HG03558 (cell line): ENCODE results near the gene GCN1.

ENCODE experiments used
- ATAC-seq: cut with Tn5 transposase; IDR thresholded peaks from one replicate; pipeline ENCODE4 v1.9.1; 2021; ENCODE audit warnings: moderate number of reproducible peaks; ENCODE audit not compliant: unreplicated experiment; ENCODE audit errors: extremely low read depth

Gene GCN1

DNA sequence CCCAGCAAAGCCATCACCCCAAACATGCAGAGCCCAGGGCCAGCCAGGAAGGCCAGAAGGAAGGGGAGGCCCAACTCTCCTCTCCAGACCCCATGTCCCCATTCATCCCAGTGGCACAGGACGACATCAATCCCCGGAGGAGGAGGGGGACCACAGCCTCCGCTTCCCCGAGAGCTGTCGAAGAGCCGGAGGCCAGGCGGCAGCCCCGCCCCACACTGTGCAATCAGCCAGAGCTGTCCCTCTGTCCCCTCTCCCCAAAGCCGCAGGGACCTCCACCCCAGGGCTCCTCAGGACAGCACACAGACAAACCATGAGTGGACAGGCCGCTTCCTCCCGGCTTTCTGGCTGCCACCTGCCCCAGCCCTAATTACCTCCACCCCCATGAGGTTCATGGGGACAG, 94.8 kb downstream of the GCN1 start:
- ATAC-seq = no peak

DNA sequence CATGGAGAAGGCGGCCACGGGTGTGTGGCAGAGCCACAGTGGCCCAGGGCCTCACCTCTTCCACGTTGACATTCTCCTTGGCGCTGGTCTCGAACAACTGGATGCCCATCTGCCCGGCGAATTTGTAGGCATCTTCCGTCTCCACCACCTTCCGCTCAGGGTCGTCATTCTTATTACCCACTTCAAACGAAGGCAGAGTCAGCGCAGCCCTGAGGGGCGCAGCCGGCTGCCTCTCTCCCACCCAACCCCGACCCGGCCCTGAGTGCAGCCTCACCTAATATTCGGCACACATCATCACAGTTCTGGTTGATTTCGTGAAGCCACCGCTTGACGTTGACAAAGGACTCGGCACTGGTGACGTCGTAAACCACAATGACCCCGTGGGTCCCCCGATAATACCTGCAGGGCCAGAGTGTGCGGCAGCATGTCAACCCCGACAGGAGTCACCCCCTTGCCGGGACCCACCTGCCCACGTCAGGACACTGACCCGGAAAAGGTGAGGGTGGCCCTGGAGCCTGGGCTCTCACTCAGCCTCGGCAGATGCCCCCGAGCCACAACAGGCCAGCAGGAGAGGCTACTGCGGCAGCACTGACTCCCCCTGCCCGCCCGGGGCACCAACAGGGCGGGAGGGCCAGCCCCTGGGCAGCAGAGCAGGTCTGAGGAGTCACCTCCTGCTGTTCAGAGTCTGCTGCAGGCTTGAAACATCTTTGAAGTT, 95.6 kb downstream of the GCN1 start:
- ATAC-seq = no peak

DNA sequence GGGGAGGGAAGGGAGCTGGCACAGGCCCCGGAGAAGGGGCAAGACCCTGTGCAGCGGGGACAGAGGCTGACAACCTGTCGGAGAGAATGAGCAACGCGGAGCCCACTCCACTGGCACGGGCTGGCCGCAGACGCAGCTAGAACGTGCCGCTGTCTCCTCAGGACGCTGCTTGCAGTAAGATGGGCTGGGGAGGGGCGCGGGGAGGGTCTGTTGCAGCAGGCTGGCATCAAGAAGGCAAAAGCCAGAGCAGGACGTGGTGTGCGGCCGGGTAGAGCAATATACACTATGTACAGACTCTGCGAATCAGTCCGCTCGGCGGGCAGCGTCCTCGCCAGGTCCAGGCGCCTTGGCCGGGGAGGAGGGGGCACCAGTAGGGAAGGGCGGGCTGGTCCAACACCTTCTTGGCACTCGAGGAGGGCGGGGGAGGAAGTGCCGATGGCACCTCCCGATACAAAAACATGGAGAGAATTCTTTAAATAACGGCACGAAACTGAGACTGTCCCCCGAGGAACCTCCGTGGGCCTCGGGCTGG, 97.8 kb downstream of the GCN1 start:
- ATAC-seq = no peak

DNA sequence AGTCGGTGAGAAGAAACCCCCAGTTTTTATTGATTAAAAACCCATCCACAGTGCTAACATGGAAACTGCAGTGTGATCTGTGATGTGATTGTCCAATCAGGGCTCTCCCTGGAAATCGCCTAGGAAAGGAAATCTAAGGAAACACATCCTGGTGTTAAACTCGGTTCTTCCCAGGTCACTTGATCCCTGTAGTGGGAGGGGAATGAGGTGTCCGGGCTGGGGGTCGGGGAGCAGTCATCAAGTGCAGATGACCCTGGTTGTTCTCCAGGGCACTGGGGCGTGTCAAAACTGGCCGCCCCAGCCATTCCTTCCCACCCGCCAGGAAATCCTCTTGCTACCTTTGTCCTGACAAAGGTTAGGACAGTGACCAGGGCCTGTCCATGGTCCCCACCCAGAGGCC, 98.8 kb downstream of the GCN1 start:
- ATAC-seq = no peak

DNA sequence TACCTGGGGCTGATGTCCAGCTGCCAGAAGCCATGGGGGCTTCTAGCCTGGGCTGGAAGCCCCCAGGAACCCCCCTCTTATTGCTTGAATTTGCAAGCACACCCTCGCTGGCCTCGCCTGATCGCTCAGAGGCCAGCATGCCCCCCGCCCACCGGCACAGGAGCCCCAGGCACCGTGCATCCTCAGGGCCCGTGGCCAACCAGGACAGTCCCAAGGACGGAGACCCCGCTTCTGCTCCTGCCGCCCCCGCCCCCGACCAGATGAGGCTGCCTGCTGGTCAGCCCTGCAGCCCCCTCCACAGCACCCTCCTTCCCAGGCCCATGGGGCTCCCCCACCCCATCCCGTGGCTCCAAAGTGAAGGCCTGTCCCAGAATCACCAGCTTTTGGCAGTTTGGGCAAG, 99.2 kb downstream of the GCN1 start:
- no peak for ATAC-seq

DNA sequence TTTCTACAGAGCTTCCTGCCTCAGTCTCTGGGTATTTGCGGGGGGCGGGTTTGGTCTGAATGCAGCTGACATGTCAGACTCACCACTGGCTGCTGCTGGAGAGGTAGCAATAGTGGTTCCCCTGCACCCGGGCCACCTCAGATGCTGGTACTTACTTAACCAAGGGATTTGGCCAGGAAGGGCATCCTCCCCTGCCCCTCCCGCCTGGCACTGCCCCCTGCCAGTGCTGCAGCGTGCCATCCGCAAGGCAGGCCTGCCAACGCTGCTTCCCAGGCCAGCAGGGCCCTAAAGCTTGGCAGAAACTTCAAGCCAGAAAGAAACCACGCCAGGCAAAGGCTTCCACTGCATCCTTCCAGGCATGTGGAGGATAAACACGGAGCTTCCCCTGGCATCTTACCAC, 100.0 kb downstream of the GCN1 start:
- ATAC-seq = no peak

DNA sequence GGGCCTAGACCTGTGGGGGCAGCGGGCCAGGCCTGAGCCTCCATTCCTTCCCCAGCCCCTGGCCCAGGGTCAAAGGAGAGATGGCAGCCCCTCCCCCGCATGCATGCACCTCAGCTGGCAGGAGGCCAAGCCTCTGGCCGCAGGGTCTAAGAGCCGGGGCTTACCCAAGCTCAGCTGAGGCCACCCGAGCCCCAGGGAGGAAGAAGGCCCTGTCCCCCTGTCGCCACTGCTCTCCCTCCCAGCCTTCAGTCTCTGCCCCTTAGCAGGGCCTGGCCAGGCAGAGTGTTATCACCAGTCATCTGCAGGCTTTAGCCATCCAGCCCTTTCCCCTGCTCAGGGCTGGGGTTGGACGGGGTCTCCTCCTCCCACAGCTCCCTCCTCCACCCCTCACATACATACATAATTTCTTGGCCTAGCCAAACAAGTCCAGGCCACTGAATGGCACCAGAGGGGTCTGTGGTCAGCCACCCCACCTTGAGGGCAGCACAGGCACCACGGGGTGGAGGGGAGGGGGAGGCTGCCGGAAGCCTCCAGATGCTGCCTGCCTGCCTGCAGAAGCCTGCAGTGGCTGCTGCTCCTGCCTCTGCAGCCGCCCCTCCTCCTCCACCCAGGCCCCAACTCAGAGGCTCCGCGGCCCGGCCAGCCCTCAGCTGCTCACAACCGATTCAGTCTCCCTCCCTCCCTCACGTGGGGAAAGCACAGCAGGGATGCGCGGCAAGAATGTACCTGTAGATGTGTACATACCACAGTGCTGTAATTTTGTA, 100.7 kb downstream of the GCN1 start:
- no peak for ATAC-seq

DNA sequence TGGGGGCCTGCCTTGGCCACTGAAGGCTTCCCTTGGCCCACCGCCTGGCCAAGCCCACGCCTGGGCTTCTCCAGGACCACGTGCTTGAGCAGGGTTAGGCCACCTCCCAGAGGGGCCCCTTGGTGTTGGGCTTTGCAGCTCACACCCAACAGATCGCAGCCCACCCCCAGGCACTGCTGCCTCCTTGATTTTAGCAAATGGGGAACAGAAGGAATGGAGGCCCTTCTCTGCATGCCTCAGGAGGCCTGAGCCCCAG, 101.3 kb downstream of the GCN1 start:
- ATAC-seq = no peak

DNA sequence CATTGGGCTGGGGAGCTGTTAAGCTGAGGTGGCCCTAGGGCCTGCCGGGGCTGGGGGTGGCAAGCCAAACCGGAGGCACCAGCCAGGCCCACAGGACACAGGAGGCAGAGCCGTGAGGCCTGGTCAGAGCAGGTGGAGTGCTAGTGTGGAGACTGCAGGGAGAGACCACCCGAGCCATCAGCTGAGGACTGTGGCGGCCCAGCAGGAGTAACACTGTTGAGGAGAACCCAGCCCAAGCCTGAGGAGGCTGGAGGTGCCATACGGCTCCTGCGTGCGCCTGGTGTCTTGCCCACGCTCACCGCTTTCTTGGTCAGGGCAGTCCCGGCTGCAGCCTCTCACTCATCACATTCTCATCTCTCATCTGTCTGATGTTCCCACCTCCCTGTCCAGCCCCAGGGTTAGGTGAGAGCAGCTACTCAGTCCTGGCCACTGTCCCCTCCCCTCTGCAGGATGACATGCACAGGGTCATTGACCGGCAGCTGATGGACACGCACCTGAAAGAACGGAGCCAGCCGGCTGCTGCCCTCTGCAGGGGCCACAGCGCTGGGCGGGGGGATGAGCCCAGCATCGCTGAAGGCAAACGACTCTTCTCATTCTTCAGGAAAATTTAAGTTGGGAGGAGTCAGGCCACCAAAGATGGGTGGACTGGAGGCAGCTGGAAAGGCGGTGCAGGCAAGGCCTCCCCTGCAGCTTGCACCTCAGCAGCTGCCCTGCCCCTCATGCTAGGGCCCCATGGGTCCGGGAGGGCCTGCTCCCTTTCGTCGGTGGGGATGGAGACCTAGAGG, 101.8 kb downstream of the GCN1 start:
- ATAC-seq = no peak

DNA sequence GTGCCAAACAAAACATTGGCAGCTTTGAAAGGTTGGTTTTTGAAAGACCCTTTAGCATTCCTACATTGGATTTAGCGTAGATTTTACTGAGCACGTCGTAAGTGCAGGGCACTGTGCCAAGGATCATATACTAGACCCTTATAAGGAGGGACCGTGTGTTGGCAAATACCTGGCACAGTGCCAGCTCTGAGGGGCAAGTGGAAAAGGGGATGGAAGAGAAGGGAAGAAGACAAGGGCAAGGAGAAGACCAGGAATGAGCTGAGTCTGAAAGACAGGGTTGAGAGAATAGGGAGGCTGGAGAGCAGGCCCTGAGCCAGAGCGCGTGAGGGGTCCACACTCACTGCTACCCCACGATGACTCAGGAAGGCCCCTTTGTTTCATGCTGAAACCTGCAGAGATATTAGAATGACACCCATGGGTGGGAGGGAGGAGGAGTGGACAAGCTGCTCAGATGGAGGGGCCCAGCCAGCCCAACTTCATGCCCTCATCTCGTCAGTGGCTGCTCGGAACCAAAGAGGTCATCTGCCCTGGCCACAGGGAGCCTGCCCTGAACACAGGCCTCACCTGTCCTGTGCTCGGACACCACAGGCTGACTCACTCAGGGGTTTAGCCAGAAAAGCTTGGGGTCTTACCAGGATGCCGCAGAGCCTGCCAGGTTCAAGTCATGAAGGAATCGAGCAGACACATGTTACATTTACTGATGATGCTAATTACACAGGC, 103.0 kb downstream of the GCN1 start:
- ATAC-seq = no peak

DNA sequence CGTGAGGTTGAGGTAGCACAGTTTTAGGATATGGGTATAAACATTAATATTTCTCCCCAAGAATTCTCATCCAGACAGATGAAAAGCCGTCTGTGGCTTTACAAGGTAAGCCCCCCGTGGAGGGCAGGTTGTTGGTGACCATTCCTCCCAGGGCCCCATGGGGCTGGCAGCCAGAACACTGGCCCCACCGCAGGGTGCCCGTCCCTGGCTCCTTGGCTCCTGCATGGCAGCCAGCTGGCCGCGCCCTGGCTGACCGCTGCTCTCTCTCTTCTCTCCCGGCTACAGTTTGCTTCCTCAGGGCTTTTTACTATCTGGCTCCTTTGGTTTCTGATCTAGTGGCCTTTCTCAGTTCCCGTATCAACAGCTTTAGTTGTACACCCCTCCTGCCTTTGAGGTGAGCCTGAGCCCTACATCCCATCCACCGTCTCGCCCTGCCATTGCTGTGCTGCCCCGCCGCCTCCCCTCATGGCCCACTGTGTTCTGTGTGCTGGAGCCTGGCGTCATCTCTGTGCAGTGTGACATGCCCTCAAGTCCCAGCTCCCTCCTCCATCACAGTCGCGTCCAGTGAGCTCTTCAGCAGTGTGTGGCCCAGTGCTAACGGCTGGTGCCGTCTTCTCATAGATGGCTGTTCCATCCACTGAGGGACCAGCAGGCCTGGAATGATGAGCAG, 103.8 kb downstream of the GCN1 start:
- ATAC-seq = no peak

DNA sequence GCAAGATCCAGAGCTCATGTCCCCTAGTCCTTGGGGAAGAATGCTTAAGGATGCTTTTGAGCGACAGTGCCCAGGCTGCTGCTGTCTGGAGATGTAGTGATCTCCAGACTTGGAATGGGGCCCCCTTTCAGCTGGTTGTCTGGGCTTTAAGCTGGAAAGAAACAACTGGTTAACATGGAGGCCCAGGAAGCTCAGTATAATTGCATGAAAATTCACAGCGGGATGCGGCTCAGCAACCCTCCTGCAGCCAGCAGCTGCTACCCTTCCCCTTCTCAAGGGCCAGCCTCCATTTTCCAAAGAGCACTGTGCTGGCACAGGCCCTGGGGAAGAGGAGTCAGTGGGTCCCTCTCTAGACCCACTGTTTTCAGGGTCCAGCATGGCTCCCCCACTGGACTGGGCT, 104.3 kb downstream of the GCN1 start:
- no peak for ATAC-seq

DNA sequence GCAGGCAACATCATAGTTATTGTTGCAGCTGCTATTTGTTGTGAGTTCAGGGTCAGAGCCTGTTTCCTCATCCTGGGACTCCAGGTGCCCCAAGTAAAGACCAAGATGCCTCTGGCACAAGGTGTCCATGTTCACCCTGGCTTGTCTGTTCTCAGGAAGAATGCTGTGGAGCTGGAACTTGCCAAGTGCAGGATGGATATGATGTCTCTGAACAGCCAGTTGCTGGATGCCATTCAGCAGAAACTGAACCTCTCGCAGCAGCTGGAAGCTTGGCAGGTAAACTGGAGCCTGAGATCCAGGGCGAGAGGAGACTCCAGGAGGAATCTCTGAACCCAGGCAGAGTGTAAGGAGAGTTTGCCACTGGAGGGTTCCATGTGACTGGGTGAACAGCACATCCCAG, 104.7 kb downstream of the GCN1 start:
- no peak for ATAC-seq

DNA sequence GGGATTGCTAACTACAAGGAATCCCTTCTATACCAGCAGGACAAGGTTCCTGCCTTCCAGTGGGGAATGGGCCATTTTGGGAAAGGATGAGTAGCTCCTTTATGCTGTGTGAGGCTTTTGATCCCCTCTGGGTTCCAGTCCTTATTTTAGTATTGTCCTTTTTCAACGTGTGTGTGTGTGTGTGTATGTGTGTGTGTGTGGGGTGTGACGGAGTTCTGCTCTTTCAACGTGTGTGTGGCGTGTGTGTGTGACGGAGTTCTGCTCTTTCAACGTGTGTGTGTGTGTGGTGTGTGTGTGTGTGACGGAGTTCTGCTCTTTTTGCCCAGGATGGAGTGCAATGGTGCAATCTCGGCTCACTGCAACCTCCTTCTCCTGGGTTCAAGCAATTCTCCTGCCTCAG, 105.4 kb downstream of the GCN1 start:
- no peak for ATAC-seq

DNA sequence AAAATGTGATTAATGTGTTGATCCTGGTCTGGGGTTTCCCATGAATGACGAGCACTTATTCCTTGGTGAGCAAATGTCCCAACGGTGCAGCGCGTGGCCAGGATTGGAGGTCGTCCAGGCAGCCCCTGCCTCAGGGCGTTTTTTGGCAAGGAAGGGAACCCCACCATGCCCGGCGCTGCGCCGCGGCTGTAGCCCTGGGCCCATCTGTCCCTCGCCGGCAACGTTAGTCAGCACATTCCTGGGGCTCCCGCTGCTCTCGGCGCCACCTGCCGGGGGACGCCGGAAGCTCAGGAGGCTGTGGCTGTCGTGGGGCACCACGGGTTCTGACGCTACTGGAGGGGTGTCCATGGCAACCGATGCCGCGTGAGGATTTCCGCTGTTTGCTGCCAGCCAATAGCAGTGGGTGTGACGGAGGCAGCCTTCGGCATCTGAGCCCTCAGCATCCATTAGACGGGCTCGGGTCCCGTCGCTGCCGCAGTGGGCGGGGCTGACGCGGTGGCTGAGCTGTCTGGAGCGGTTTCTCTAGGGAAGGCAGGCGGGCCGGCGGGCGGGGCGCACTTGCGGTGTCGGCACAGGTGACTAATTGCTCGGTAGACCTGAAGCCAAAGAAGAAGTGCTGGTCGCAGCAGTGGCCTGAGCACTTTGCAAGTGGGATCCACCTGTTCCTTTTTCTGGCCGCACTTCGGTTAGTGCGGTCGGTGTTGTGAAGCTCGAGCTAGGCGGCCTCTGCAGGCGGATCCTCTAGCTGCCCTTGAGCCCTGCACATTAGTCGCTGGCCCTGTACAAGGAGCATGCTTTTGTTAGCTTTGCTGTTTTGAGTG, 107.5 kb downstream of the GCN1 start:
- peak; percentile 92 for ATAC-seq

DNA sequence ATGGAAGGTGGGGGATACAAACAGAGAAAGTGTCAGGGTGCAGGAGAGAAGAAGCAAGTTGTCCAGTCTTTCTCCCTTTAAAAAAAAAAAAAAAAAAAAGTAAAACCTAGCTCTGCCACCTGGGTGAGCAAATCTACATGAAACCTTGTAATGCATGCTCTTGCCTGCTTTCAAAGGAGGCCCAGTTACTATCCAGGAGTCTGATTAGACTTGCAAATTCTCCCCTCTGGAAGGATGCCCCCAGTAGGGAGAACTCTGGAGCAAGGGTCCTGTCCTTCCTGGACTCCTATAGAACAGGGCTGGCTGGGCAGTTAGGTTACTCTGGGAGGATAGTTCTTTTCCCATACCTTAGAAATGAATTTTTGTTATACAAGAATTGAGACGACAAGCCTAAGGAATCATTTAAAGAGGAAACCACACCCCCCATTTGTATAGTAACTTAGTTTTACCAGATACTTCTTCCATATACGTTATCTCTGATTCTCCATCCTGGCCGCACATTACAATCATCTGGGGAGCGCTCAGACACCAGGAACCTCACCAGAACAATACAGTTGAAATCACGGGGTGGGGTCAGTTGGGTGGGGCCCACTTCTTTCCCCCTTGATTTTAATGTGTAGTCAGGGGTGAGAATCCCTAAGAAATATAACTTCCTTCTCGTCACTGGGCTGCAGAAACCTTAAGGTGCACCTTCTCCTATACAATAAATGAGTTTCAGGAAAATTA, 108.4 kb downstream of the GCN1 start:
- ATAC-seq = no peak

DNA sequence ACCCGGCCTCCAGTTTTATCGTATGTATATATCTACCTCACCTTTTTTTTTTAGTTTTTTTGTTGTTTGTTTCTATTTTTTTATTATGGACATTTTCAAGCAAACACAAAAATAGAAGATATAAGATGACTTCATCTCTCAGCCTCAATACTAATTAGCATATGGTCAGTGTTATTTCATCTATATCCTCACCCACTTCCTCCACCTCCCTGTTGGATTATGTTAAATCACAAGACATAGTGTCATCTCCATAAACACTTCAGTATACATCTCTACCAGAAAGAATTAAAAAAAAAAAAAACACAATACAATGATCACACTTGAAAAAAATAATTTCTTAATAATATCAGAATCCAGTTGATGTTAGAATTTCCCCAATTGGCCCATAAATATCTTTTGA, 112.9 kb downstream of the GCN1 start:
- no peak for ATAC-seq
